ENCODE results near the gene PDE4C. TPM values are rescaled to one million over a fixed set of nuclear protein-coding genes. Genes with fewer than 3 reads are reported as not detected.

Gene PDE4C
- total RNA-seq, 1 donor from 2014 or later, result 1.4 TPM

DNA sequence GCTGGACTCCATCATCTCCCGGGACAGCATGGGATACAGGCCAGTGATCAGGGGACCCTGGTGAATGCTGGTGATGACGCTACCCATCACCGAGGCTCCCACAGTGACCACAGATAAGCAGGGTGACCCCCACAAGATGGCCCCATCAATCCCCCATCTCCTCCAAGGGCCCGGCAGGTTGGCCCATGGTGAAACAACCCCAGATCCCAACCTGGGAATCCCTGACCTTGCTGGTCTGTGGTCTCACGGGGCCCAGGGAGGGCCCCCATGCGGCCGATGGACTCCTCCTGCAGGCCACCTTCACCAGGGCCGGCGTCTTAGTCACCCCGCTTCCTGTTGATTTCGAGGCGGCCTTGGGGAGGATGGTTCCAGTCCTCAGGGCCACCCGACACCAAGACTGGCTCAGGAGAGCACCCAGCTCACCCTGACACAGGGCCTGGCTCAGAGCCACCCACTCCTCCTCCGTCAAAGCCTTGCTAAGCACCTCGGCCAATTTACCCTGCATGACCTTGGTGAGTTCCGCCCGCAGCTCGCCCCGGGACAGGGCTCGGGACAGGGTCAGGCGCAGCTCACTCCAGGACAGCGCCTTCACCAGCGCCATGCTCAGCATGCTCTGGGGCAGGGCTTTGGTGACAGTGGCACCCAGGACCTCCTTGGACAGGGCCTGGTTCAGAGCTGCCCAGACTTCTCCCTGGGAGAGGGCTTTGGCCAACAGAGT is 38.1 kb upstream of the PDE4C start:
- Mint-ChIP-seq H3K36me3 (peaks cover 30% of the 10 kb centered on the region), H3K9me3 (no peaks in the 10 kb centered on the region), H3K4me1 (no peaks in the 10 kb centered on the region), H3K27ac (no peak overlapping the region), H3K4me3 (no peak overlapping the region), H3K27me3 (ENCODE audit: low read depth) (no peaks in the 10 kb centered on the region)
- TF ChIP-seq, protein P1, sequence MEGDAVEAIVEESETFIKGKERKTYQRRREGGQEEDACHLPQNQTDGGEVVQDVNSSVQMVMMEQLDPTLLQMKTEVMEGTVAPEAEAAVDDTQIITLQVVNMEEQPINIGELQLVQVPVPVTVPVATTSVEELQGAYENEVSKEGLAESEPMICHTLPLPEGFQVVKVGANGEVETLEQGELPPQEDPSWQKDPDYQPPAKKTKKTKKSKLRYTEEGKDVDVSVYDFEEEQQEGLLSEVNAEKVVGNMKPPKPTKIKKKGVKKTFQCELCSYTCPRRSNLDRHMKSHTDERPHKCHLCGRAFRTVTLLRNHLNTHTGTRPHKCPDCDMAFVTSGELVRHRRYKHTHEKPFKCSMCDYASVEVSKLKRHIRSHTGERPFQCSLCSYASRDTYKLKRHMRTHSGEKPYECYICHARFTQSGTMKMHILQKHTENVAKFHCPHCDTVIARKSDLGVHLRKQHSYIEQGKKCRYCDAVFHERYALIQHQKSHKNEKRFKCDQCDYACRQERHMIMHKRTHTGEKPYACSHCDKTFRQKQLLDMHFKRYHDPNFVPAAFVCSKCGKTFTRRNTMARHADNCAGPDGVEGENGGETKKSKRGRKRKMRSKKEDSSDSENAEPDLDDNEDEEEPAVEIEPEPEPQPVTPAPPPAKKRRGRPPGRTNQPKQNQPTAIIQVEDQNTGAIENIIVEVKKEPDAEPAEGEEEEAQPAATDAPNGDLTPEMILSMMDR (IDR thresholded peaks at IDR 0.05; ENCODE audit: unreplicated experiment), result no peak
- no peak for DNase-seq (ENCODE audit: low spot score in 2 of 2, unreplicated experiment in 2 of 2)

DNA sequence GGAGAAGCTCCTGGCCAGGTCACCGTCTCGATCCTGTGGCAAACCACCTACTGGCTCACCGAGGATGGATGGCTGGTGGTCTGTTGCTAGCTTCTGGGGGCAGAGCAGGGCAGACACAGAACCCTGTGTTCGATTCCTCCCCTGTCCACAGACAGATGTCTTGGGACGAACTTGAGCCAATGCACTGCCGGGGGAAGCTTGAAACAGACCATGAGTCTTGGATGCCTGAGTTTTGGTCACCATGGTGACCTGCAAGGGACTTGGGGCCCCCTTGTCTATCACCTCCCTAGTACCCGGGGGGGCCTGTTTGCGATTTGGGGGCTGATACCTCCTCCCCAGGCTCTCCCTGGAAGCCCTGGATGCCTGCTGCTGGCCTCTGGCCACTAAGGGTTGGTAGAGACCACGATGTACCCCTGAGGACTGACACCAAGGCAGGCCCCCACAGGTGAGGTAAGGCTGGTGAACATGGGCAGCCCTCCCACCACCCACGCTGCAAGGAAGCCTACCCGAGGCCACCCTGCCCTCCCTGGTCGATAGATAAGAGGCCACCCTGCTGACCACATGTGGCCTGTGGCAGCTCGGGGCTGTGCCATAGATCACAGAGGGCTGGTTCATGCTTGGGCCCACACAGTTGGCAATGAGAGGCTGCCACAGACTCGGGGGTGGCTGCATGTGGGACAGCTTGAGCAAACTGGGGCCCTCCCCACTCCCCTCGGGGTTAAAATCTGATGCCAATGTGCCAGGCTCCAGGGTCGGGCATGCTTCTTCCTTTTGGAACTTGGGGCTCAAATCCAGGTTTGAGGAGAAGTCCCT is 37.3 kb upstream of the PDE4C start:
- Mint-ChIP-seq H3K27me3 (ENCODE audit: low read depth) (no peaks in the 10 kb centered on the region), H3K4me1 (no peaks in the 10 kb centered on the region), H3K9me3 (no peaks in the 10 kb centered on the region), H3K27ac (no peak overlapping the region), H3K4me3 (no peak overlapping the region), H3K36me3 (peaks cover 26% of the 10 kb centered on the region)
- TF ChIP-seq, protein P1 (IDR thresholded peaks at IDR 0.05; ENCODE audit: unreplicated experiment), result no peak
- DNase-seq (ENCODE audit: low spot score in 2 of 2, unreplicated experiment in 2 of 2), result no peak

GRCh38 chr19:18262917-18263316 is 36.7 kb upstream of the PDE4C start:
- H3K4me1 Mint-ChIP-seq, result no peaks in the 10 kb centered on the region
- H3K27me3 Mint-ChIP-seq (ENCODE audit: low read depth), result no peaks in the 10 kb centered on the region
- no peak overlapping the region for H3K27ac Mint-ChIP-seq
- TF ChIP-seq, protein P1 (IDR thresholded peaks at IDR 0.05; ENCODE audit: unreplicated experiment), result no peak
- peaks cover 22% of the 10 kb centered on the region for H3K36me3 Mint-ChIP-seq
- H3K4me3 Mint-ChIP-seq, result no peak overlapping the region
- DNase-seq (ENCODE audit: low spot score in 2 of 2, unreplicated experiment in 2 of 2), result no peak
- no peaks in the 10 kb centered on the region for H3K9me3 Mint-ChIP-seq

DNA sequence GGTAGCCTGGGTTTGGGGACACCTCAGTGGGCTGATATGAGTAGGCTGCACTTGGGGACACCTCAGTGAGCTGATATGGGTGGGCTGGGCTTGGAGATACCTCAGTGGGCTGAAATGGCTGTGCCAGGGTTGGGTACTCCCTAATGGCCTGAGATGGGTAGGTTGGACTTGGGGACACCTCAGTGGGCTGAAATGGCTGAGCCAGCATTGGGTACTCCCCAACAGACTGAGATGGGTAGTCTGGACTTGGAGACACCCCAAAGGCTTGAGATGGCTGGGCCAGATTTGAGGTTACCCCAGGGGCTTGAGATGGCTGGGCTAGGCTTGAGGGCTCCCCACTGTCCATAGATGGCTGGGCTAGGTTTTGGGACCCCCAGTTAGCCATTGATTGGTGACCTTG is 35.9 kb upstream of the PDE4C start:
- no peak overlapping the region for H3K27ac Mint-ChIP-seq
- peaks cover 21% of the 10 kb centered on the region for H3K36me3 Mint-ChIP-seq
- DNase-seq (ENCODE audit: low spot score in 2 of 2, unreplicated experiment in 2 of 2), result no peak
- H3K4me1 Mint-ChIP-seq, result no peaks in the 10 kb centered on the region
- H3K27me3 Mint-ChIP-seq (ENCODE audit: low read depth), result no peaks in the 10 kb centered on the region
- TF ChIP-seq, protein P1 (IDR thresholded peaks at IDR 0.05; ENCODE audit: unreplicated experiment), result no peak
- H3K4me3 Mint-ChIP-seq, result no peak overlapping the region
- H3K9me3 Mint-ChIP-seq, result no peaks in the 10 kb centered on the region

- H3K27ac Mint-ChIP-seq, result no peak overlapping the region
- no peak overlapping the region for H3K4me3 Mint-ChIP-seq
- TF ChIP-seq, protein P1 (IDR thresholded peaks at IDR 0.05; ENCODE audit: unreplicated experiment), result no peak
- no peaks in the 10 kb centered on the region for H3K9me3 Mint-ChIP-seq
- no peak for DNase-seq (ENCODE audit: low spot score in 2 of 2, unreplicated experiment in 2 of 2)
- no peaks in the 10 kb centered on the region for H3K4me1 Mint-ChIP-seq
- H3K27me3 Mint-ChIP-seq (ENCODE audit: low read depth), result no peaks in the 10 kb centered on the region
- peaks cover 17% of the 10 kb centered on the region for H3K36me3 Mint-ChIP-seq
These were observed 35.2 kb upstream of the PDE4C start for GRCh38 chr19:18261474-18261873.

Data from mesothelial cell of epicardium (in vitro differentiated cells).